Mesenchymal stem cell (in vitro differentiated cells and primary cell): ENCODE data around the gene SCN3B.

Experiments
- DNase-seq: peaks from one replicate; pipeline ENCODE4 v3.0.0-alpha.2; 2013
- H2AFZ ChIP-seq: one replicate; pipeline ENCODE4 v1.6.1; 2013; ENCODE audit warnings: low read depth, mild to moderate bottlenecking, control low read depth, inconsistent platforms, low read length, moderate library complexity
- H2AK5ac ChIP-seq: 2 replicates; pipeline ENCODE4 v1.6.1; 2013; ENCODE audit warnings: low read length, moderate library complexity, mild to moderate bottlenecking, inconsistent platforms; ENCODE audit not compliant: severe bottlenecking
- H2BK120ac ChIP-seq: one replicate; pipeline ENCODE4 v1.6.1; 2013; ENCODE audit warnings: low read depth, mild to moderate bottlenecking, inconsistent platforms, low read length, moderate library complexity
- H2BK12ac ChIP-seq, 2 experiments: one replicate each; pipeline ENCODE4 v1.6.1; 2013; ENCODE audit warnings: inconsistent platforms in 2 of 2, low read length in 2 of 2, mild to moderate bottlenecking in 2 of 2, moderate library complexity in 2 of 2, control low read depth in 1 of 2
- H2BK15ac ChIP-seq: one replicate; pipeline ENCODE4 v1.6.1; 2013; ENCODE audit warnings: mild to moderate bottlenecking, low read depth, inconsistent platforms; ENCODE audit not compliant: poor library complexity, severe bottlenecking
- H2BK5ac ChIP-seq: 2 replicates; pipeline ENCODE4 v1.6.1; 2013; ENCODE audit warnings: low read depth, mild to moderate bottlenecking, low read length, control low read depth, inconsistent platforms; ENCODE audit not compliant: poor library complexity, severe bottlenecking
- H3K14ac ChIP-seq, 2 experiments: one replicate each; pipeline ENCODE4 v1.6.1; 2013; ENCODE audit warnings: inconsistent platforms in 2 of 2, low read length in 2 of 2, control low read depth in 1 of 2, mild to moderate bottlenecking in 1 of 2, moderate library complexity in 1 of 2
- H3K18ac ChIP-seq, 2 experiments: one replicate each; pipeline ENCODE4 v1.6.1; 2013; ENCODE audit warnings: inconsistent platforms in 2 of 2, low read length in 2 of 2, control low read depth in 1 of 2, low read depth in 1 of 2, mild to moderate bottlenecking in 1 of 2
- H3K23ac ChIP-seq, 2 experiments: one replicate each; pipeline ENCODE4 v1.6.1; 2013; ENCODE audit warnings: inconsistent platforms in 2 of 2, low read length in 2 of 2, mild to moderate bottlenecking in 2 of 2, moderate library complexity in 2 of 2, control low read depth in 1 of 2
- H3K27ac ChIP-seq: 2 replicates; pipeline ENCODE4 v1.5.1; 2013; ENCODE audit warnings: mild to moderate bottlenecking, moderate library complexity, low read length, control low read depth, inconsistent platforms; ENCODE audit not compliant: poor library complexity, severe bottlenecking
- H3K27me3 ChIP-seq, 2 experiments: 2 replicates each; pipeline versions ENCODE4 v1.6.1 to v1.7.0; 2013; ENCODE audit warnings: low read length in 2 of 2, mild to moderate bottlenecking in 2 of 2, moderate library complexity in 2 of 2, control low read depth in 1 of 2, inconsistent platforms in 1 of 2; ENCODE audit not compliant: control insufficient read depth in 1 of 2, insufficient read depth in 1 of 2
- H3K36me3 ChIP-seq, 2 experiments: 2 replicates each; pipeline versions ENCODE4 v1.6.1 to v1.7.0; 2013; ENCODE audit warnings: low read length in 2 of 2, control low read depth in 1 of 2, inconsistent platforms in 1 of 2, low read depth in 1 of 2, mild to moderate bottlenecking in 1 of 2; ENCODE audit not compliant: insufficient read depth in 2 of 2, control insufficient read depth in 1 of 2
- H3K4ac ChIP-seq, 2 experiments: one replicate each; pipeline ENCODE4 v1.6.1; 2013; ENCODE audit warnings: inconsistent platforms in 2 of 2, low read length in 2 of 2, mild to moderate bottlenecking in 2 of 2, moderate library complexity in 2 of 2, control low read depth in 1 of 2, low read depth in 1 of 2
- H3K4me1 ChIP-seq: 2 replicates; pipeline ENCODE4 v1.6.1; 2013; ENCODE audit warnings: low read depth, low read length, control low read depth; ENCODE audit not compliant: control insufficient read depth, insufficient read depth
- H3K4me2 ChIP-seq: 2 replicates; pipeline ENCODE4 v1.6.1; 2013; ENCODE audit warnings: low read length, mild to moderate bottlenecking, inconsistent platforms; ENCODE audit not compliant: poor library complexity, severe bottlenecking
- H3K4me3 ChIP-seq, 2 experiments: 2 replicates each; pipeline versions ENCODE4 v1.5.1 to v1.7.0; 2013; ENCODE audit warnings: low read length in 2 of 2, mild to moderate bottlenecking in 2 of 2, control low read depth in 1 of 2, low read depth in 1 of 2; ENCODE audit not compliant: insufficient read depth in 1 of 2
- H3K79me1 ChIP-seq: replicated peaks from 2 replicates; pipeline ENCODE4 v1.6.1; 2013; ENCODE audit warnings: mild to moderate bottlenecking, control low read depth, low read length, inconsistent platforms; ENCODE audit not compliant: poor library complexity, severe bottlenecking
- H3K9ac ChIP-seq: 2 replicates; pipeline ENCODE4 v1.7.0; 2013; ENCODE audit warnings: mild to moderate bottlenecking, low read length, moderate library complexity
- H3K9me3 ChIP-seq: 2 replicates; pipeline ENCODE4 v1.7.0; 2013; ENCODE audit warnings: mild to moderate bottlenecking, low read length; ENCODE audit not compliant: control insufficient read depth
- H4K8ac ChIP-seq: one replicate; pipeline ENCODE4 v1.6.1; 2013; ENCODE audit warnings: inconsistent platforms, mild to moderate bottlenecking, low read length, moderate library complexity
- H4K91ac ChIP-seq: one replicate; pipeline ENCODE4 v1.6.1; 2013; ENCODE audit warnings: mild to moderate bottlenecking, low read length, inconsistent platforms
- WGBS: methylation state at CpG from one replicate; pipeline ENCODE4 v1.1.7; 2013; ENCODE audit warnings: mixed read lengths; 5-methylcytosine and 5-hydroxymethylcytosine counted together

SCN3B gene

DNA sequence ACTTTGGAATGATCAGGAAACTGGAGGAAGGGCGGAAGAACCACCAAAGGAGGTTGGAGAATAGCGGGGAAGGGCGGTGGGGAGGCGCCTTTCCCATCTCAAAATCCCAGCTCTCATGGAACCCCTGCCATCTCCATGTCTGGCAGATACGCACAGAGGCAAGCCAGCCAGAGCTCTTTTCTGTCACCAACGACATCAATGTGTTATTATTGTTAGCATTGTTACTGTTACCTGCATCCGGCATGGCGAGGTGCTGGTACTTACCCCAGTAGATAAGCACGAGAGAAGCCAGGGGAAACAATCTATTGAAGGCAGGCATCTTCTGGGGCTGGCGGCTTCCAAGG lies 969 bp downstream of the SCN3B start:
- H3K4me1 ChIP-seq: peaks cover 15% of the 10 kb centered on the region
- peak overlapping the region in 1 of 2 experiments; percentile 80 for H3K4me3 ChIP-seq
- H4K8ac ChIP-seq: no peak overlapping the region
- no peaks in the 10 kb centered on the region for H3K9me3 ChIP-seq
- no peak overlapping the region for H3K23ac ChIP-seq
- no peak overlapping the region for H2BK12ac ChIP-seq
- no peaks in the 10 kb centered on the region for H3K79me1 ChIP-seq
- H2BK5ac ChIP-seq: no peak overlapping the region
- H3K4me2 ChIP-seq: peak overlapping the region; percentile 100
- H2BK120ac ChIP-seq: no peak overlapping the region
- no peak overlapping the region for H3K14ac ChIP-seq
- no peak overlapping the region for H3K27ac ChIP-seq
- no peak overlapping the region for H4K91ac ChIP-seq
- H3K36me3 ChIP-seq: no peaks in the 10 kb centered on the region
- WGBS: 23% methylated on average over 9 of the region's 10 CpGs
- H2AFZ ChIP-seq: no peak overlapping the region
- no peak overlapping the region for H2BK15ac ChIP-seq
- no peak overlapping the region for H2AK5ac ChIP-seq
- H3K27me3 ChIP-seq: peaks cover 19 to 69% of the 10 kb centered on the region in 2 experiments
- H3K9ac ChIP-seq: no peak overlapping the region
- no peak overlapping the region for H3K18ac ChIP-seq
- H3K4ac ChIP-seq: no peak overlapping the region
- no peak for DNase-seq

- Histone ChIP-seq H2BK120ac (no peak overlapping the region), H3K9ac (no peak overlapping the region), H2AFZ (no peak overlapping the region), H4K8ac (no peak overlapping the region), H3K23ac (no peak overlapping the region), H3K36me3 (no peaks in the 10 kb centered on the region), H2BK12ac (no peak overlapping the region), H4K91ac (no peak overlapping the region), H3K27me3 (peaks cover 19 to 66% of the 10 kb centered on the region in 2 experiments), H3K14ac (no peak overlapping the region), H2BK5ac (no peak overlapping the region), H3K9me3 (no peaks in the 10 kb centered on the region), H3K4ac (no peak overlapping the region), H3K27ac (no peak overlapping the region), H2AK5ac (no peak overlapping the region), H3K79me1 (no peaks in the 10 kb centered on the region), H3K18ac (no peak overlapping the region), H3K4me2 (no peak overlapping the region), H2BK15ac (no peak overlapping the region), H3K4me3 (no peak overlapping the region), H3K4me1 (peaks cover 15% of the 10 kb centered on the region)
- DNase-seq: no peak
- 49% methylated on average over 2 of the region's 2 CpGs for WGBS
Measured at GRCh38 chr11:123652599-123652998, 1.8 kb downstream of the SCN3B start.

GRCh38 chr11:123650901-123651300 lies 3.5 kb downstream of the SCN3B start:
- H4K8ac ChIP-seq: no peak overlapping the region
- no peaks in the 10 kb centered on the region for H3K9me3 ChIP-seq
- H2BK12ac ChIP-seq: no peak overlapping the region
- no peaks in the 10 kb centered on the region for H3K36me3 ChIP-seq
- no peak overlapping the region for H3K18ac ChIP-seq
- no peak overlapping the region for H3K4ac ChIP-seq
- no peak for DNase-seq
- no peaks in the 10 kb centered on the region for H3K79me1 ChIP-seq
- peaks cover 19 to 67% of the 10 kb centered on the region in 2 experiments for H3K27me3 ChIP-seq
- WGBS: no CpG with 5 or more reads among the region's 2 CpGs
- H2BK120ac ChIP-seq: no peak overlapping the region
- no peak overlapping the region for H2BK15ac ChIP-seq
- peaks cover 15% of the 10 kb centered on the region for H3K4me1 ChIP-seq
- H3K4me3 ChIP-seq: no peak overlapping the region
- no peak overlapping the region for H3K9ac ChIP-seq
- no peak overlapping the region for H2AK5ac ChIP-seq
- H2BK5ac ChIP-seq: no peak overlapping the region
- H3K23ac ChIP-seq: no peak overlapping the region
- H4K91ac ChIP-seq: no peak overlapping the region
- no peak overlapping the region for H3K14ac ChIP-seq
- H3K27ac ChIP-seq: no peak overlapping the region
- no peak overlapping the region for H3K4me2 ChIP-seq
- H2AFZ ChIP-seq: no peak overlapping the region

DNA sequence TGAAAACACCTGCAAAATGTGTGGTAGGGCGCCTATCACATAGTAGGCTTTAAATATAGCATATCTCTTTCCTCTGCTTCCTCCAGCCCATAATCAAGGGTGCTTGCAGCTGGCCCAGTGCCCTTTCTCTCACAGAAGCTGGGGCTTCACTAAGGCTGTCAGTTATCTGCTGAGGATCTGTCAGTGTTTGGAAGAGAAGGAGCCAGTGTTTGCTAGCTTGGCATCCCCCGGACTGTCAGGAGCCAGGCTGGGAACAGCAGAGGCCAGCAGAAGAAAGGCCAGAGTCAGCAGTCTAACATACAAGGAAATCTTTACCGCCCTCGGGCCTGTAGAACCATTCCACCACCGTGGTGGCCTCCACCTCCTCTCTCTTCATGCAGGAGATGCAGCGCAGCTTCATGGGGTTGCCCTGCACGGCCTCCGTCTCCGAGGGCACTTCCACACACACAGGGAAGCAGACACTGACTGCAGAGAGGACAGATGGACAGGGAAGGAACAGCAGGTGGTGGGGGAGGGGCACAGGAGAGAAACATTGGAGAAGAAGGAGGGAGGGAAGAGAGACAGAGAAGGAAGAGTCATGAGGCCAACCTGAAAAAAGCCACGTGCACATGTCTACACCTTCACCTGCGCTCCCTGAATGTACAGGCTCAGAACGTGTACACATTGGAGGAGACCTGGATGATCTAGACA lies 9.0 kb downstream of the SCN3B start:
- Histone ChIP-seq H4K8ac (no peak overlapping the region), H3K27ac (no peak overlapping the region), H3K4me3 (peak overlapping the region in 1 of 2 experiments; percentile 9), H2BK12ac (no peak overlapping the region), H3K4me2 (no peak overlapping the region), H2BK15ac (no peak overlapping the region), H3K9me3 (no peaks in the 10 kb centered on the region), H3K4ac (no peak overlapping the region), H4K91ac (no peak overlapping the region), H3K18ac (no peak overlapping the region), H2BK120ac (no peak overlapping the region), H2AK5ac (no peak overlapping the region), H3K27me3 (peaks cover 4 to 74% of the 10 kb centered on the region in 2 experiments), H3K9ac (no peak overlapping the region), H3K36me3 (no peaks in the 10 kb centered on the region), H2BK5ac (no peak overlapping the region), H3K79me1 (no peaks in the 10 kb centered on the region), H3K23ac (no peak overlapping the region), H3K4me1 (no peaks in the 10 kb centered on the region), H2AFZ (no peak overlapping the region), H3K14ac (no peak overlapping the region)
- WGBS: 85% methylated on average over 12 of the region's 12 CpGs
- no peak for DNase-seq
